SH-SY5Y (cell line): Measurements from ENCODE around the gene PCSK4.

Source experiments
- GATA2 ChIP-seq: IDR thresholded peaks from 2 replicates; pipeline ENCODE4 v1.6.1; 2011; ENCODE audit warnings: mild to moderate bottlenecking, low read depth, low read length
- GATA3 ChIP-seq: IDR thresholded peaks from 2 replicates; pipeline ENCODE4 v1.6.1; 2011; ENCODE audit warnings: low read depth, mild to moderate bottlenecking, low read length, moderate library complexity

GRCh38 chr19:1521636-1522035, 31.5 kb upstream of the PCSK4 start:
- TF ChIP-seq GATA2 = no peak
- TF ChIP-seq GATA3 = no peak
